SK-MEL-5 (cell line): ENCODE measurements around the gene NAMPT. TPM values are rescaled to one million over a fixed set of nuclear protein-coding genes. Genes with fewer than 3 reads are reported as not detected.
"Not testable (repeated sequence)": the region's sequence is repeated elsewhere in the genome, so short reads cannot be mapped to it uniquely, and the experiment has no call there.

Experiments used
- DNase-seq: peaks from one replicate; pipeline ENCODE4 v3.0.0-alpha.2; 2016; ENCODE audit warnings: low read depth, low spot score
- in situ Hi-C: cut with HindIII; loops from 2 replicates; pipeline ENCODE4 v1.10.0; 2016; ENCODE audit warnings: low sequenced_read_pairs, high pct_unique_total_duplicates, low pct_unique_long_range_greater_than_20kb
- small RNA-seq, 2 experiments: library from RNA; depleted of rRNA; stranded (forward); fragments of <200 nt; gene quantifications; one replicate each; pipeline ENCODE3, GENCODE V24; 2014
- total RNA-seq: library from RNA; depleted of rRNA; stranded (reverse); fragments of >200 nt; shearing (Covaris generic); gene quantifications from 2 replicates; pipeline ENCODE4 v1.2.3, GENCODE V29; 2014; rRNA removed

The NAMPT gene
- total RNA-seq, 1 experiment from 2014 or later: 206 TPM

- in situ Hi-C loops: no loop called here
- DNase-seq: no peak
Measured at GRCh38 chr7:106216923-106217542, 67.8 kb downstream of the NAMPT start.

- no peak for DNase-seq
- in situ Hi-C loops: no loop called here
Measured at GRCh38 chr7:106216517-106216922, 68.3 kb downstream of the NAMPT start.

GRCh38 chr7:106215868-106216516, 68.8 kb downstream of the NAMPT start:
- no peak for DNase-seq
- in situ Hi-C loops: no loop called here

- DNase-seq, in situ Hi-C loops: not testable (repeated sequence)
Measured at GRCh38 chr7:106208944-106209343, 75.8 kb downstream of the NAMPT start.

GRCh38 chr7:106206826-106207541, 77.8 kb downstream of the NAMPT start:
- in situ Hi-C loops: no loop called here
- DNase-seq: no peak

- DNase-seq: no peak
- in situ Hi-C loops: no loop called here
Measured at GRCh38 chr7:106205621-106206222, 79.1 kb downstream of the NAMPT start.

- in situ Hi-C loops: no loop called here
- no peak for DNase-seq
Measured at GRCh38 chr7:106203473-106203872, 81.3 kb downstream of the NAMPT start.

- DNase-seq: no peak
- in situ Hi-C loops: no loop called here
Measured at GRCh38 chr7:106201164-106201563, 83.6 kb downstream of the NAMPT start.

GRCh38 chr7:106199813-106200364, 84.9 kb downstream of the NAMPT start:
- in situ Hi-C loops: no loop called here
- no peak for DNase-seq

- no peak for DNase-seq
- in situ Hi-C loops: no loop called here
Measured at GRCh38 chr7:106199024-106199423, 85.8 kb downstream of the NAMPT start.

Small RNAs within 50 kb of the gene (small RNA-seq; reads per million reads assigned to genes)
- 0 reads per million in 2 experiments for gene RNU6-392P

Other genes with a start within 250 kb of the NAMPT start
- gene SYPL1, start 172.7 kb downstream of the NAMPT start, total RNA-seq: 47.4 and 47.7 TPM in 2 replicates